ENCODE measurements around the gene ADCY10.

ADCY10 gene

DNA sequence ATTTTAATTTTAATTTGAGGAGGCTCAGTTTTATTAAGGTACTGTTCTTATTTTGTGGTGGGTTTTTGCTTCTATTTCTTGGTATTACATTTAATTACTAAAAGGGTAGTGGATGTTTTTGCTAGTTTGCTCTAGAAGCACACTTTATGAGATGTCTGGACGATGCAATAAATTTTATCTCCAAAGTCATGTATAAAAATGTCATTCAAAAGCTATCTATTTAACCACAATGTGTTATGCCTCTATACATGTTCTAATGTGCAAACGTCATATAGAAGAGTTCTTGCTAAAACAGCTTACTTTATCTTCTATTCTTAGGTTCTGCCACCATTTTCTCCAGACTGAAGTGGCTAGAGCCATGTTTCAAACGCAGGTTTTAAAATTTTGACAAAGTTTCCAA, 35.9 kb upstream of the ADCY10 start:
- Histone ChIP-seq H3K18ac (ENCODE audit: low read length) (no peak overlapping the region), H4K12ac (ENCODE audit: low read depth, low read length) (no peak overlapping the region), H3K27me3 (ENCODE audit: insufficient read depth, low read length) (no peaks in the 10 kb centered on the region), H2AFZ (ENCODE audit: insufficient read depth, low read length, poor library complexity) (no peak overlapping the region), H3K9me3 (ENCODE audit: insufficient read depth, low read depth, low read length) (no peaks in the 10 kb centered on the region), H3K14ac (ENCODE audit: low read length) (no peak overlapping the region), H3K4me1 (ENCODE audit: control insufficient read depth in 1 of 2, insufficient read depth in 2 of 2, low read length in 2 of 2) (no peaks in the 10 kb centered on the region), H3K9ac (ENCODE audit: low read length) (no peak overlapping the region), H4K8ac (ENCODE audit: low read depth, low read length) (no peak overlapping the region), H2BK120ac (ENCODE audit: insufficient read depth, low read length, poor library complexity) (no peak overlapping the region), H2BK12ac (ENCODE audit: low read length) (no peak overlapping the region), H3K4ac (ENCODE audit: low read depth, low read length) (no peak overlapping the region), H3K79me1 (ENCODE audit: low read length) (no peaks in the 10 kb centered on the region), H2AK5ac (ENCODE audit: low read length) (no peak overlapping the region), H3K79me2 (ENCODE audit: control insufficient read depth, insufficient read depth, low read length, poor library complexity) (peaks cover 1% of the 10 kb centered on the region), H3K4me3 (ENCODE audit: low read depth, low read length) (no peak overlapping the region), H3K23ac (ENCODE audit: low read length) (no peak overlapping the region), H3K27ac (ENCODE audit: low read depth, low read length) (no peak overlapping the region), H2BK5ac (ENCODE audit: low read depth, low read length, poor library complexity) (no peak overlapping the region), H3K4me2 (ENCODE audit: low read length) (no peak overlapping the region), H3K36me3 (ENCODE audit: control insufficient read depth in 1 of 2, insufficient read depth in 2 of 2, low read length in 2 of 2) (peaks cover 11 to 14% of the 10 kb centered on the region in 2 experiments), H4K91ac (ENCODE audit: low read depth, low read length) (no peak overlapping the region)
- DNase-seq, result no peak
- no CpG with 5 or more reads among the region's 3 CpGs for WGBS (ENCODE audit: extremely low coverage, insufficient coverage, insufficient read length)

- Histone ChIP-seq H3K9ac (ENCODE audit: low read length) (no peak overlapping the region), H3K79me1 (ENCODE audit: low read length) (no peaks in the 10 kb centered on the region), H3K4me2 (ENCODE audit: low read length) (no peak overlapping the region), H3K4me1 (ENCODE audit: control insufficient read depth in 1 of 2, insufficient read depth in 2 of 2, low read length in 2 of 2) (no peaks in the 10 kb centered on the region), H4K12ac (ENCODE audit: low read depth, low read length) (no peak overlapping the region), H3K9me3 (ENCODE audit: insufficient read depth, low read depth, low read length) (no peaks in the 10 kb centered on the region), H2BK5ac (ENCODE audit: low read depth, low read length, poor library complexity) (no peak overlapping the region), H3K36me3 (ENCODE audit: control insufficient read depth in 1 of 2, insufficient read depth in 2 of 2, low read length in 2 of 2) (peaks cover 3 to 7% of the 10 kb centered on the region in 2 experiments), H3K27me3 (ENCODE audit: insufficient read depth, low read length) (no peaks in the 10 kb centered on the region), H3K18ac (ENCODE audit: low read length) (no peak overlapping the region), H3K27ac (ENCODE audit: low read depth, low read length) (no peak overlapping the region), H2BK120ac (ENCODE audit: insufficient read depth, low read length, poor library complexity) (no peak overlapping the region), H2AK5ac (ENCODE audit: low read length) (no peak overlapping the region), H4K8ac (ENCODE audit: low read depth, low read length) (no peak overlapping the region), H3K4me3 (ENCODE audit: low read depth, low read length) (no peak overlapping the region), H4K91ac (ENCODE audit: low read depth, low read length) (no peak overlapping the region), H2AFZ (ENCODE audit: insufficient read depth, low read length, poor library complexity) (no peak overlapping the region), H3K23ac (ENCODE audit: low read length) (no peak overlapping the region), H3K79me2 (ENCODE audit: control insufficient read depth, insufficient read depth, low read length, poor library complexity) (peaks cover 1% of the 10 kb centered on the region), H3K4ac (ENCODE audit: low read depth, low read length) (no peak overlapping the region), H3K14ac (ENCODE audit: low read length) (no peak overlapping the region), H2BK12ac (ENCODE audit: low read length) (no peak overlapping the region)
- no CpG with 5 or more reads among the region's 2 CpGs for WGBS (ENCODE audit: extremely low coverage, insufficient coverage, insufficient read length)
- DNase-seq, result no peak
These were observed 33.8 kb upstream of the ADCY10 start for GRCh38 chr1:167947733-167948132.

DNA sequence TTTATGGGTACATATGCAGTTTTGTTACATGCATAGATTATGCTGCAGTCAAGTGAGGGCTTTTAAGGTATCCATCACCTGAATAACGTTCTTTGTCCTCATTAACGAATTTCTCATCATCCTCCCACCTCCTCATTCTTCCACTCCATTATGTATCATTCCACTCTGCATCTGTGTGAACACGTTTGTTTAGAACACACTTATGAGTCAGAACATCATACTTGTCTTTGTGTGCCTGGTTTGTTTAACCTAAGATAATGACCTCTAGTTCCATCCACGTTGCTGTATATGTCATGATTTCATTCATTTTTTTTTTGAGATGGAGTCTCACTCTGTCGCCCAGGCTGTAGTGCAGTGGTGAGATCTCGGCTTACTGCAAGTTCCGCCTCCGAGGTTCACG, 29.6 kb upstream of the ADCY10 start:
- WGBS (ENCODE audit: extremely low coverage, insufficient coverage, insufficient read length), result 100% methylated on average over 2 of the region's 9 CpGs
- Histone ChIP-seq H4K12ac (ENCODE audit: low read depth, low read length) (no peak overlapping the region), H3K79me1 (ENCODE audit: low read length) (no peaks in the 10 kb centered on the region), H3K4ac (ENCODE audit: low read depth, low read length) (peak overlapping the region; percentile 84), H3K79me2 (ENCODE audit: control insufficient read depth, insufficient read depth, low read length, poor library complexity) (peaks cover 9% of the 10 kb centered on the region), H2BK12ac (ENCODE audit: low read length) (no peak overlapping the region), H2AK5ac (ENCODE audit: low read length) (no peak overlapping the region), H2BK120ac (ENCODE audit: insufficient read depth, low read length, poor library complexity) (no peak overlapping the region), H2BK5ac (ENCODE audit: low read depth, low read length, poor library complexity) (no peak overlapping the region), H4K91ac (ENCODE audit: low read depth, low read length) (no peak overlapping the region), H3K23ac (ENCODE audit: low read length) (no peak overlapping the region), H3K9me3 (ENCODE audit: insufficient read depth, low read depth, low read length) (no peaks in the 10 kb centered on the region), H3K18ac (ENCODE audit: low read length) (no peak overlapping the region), H3K27me3 (ENCODE audit: insufficient read depth, low read length) (no peaks in the 10 kb centered on the region), H4K8ac (ENCODE audit: low read depth, low read length) (no peak overlapping the region), H3K4me1 (ENCODE audit: control insufficient read depth in 1 of 2, insufficient read depth in 2 of 2, low read length in 2 of 2) (no peaks in the 10 kb centered on the region), H3K4me2 (ENCODE audit: low read length) (no peak overlapping the region), H3K27ac (ENCODE audit: low read depth, low read length) (no peak overlapping the region), H3K36me3 (ENCODE audit: control insufficient read depth in 1 of 2, insufficient read depth in 2 of 2, low read length in 2 of 2) (peaks cover 3 to 5% of the 10 kb centered on the region in 2 experiments), H3K9ac (ENCODE audit: low read length) (no peak overlapping the region), H3K4me3 (ENCODE audit: low read depth, low read length) (no peak overlapping the region), H2AFZ (ENCODE audit: insufficient read depth, low read length, poor library complexity) (no peak overlapping the region), H3K14ac (ENCODE audit: low read length) (no peak overlapping the region)
- DNase-seq, result no peak

- no CpG with 5 or more reads among the region's 2 CpGs for WGBS (ENCODE audit: extremely low coverage, insufficient coverage, insufficient read length)
- Histone ChIP-seq H4K8ac (ENCODE audit: low read depth, low read length) (no peak overlapping the region), H2AK5ac (ENCODE audit: low read length) (no peak overlapping the region), H3K14ac (ENCODE audit: low read length) (no peak overlapping the region), H2AFZ (ENCODE audit: insufficient read depth, low read length, poor library complexity) (no peak overlapping the region), H3K4me3 (ENCODE audit: low read depth, low read length) (no peak overlapping the region), H4K12ac (ENCODE audit: low read depth, low read length) (no peak overlapping the region), H2BK120ac (ENCODE audit: insufficient read depth, low read length, poor library complexity) (no peak overlapping the region), H3K4me1 (ENCODE audit: control insufficient read depth in 1 of 2, insufficient read depth in 2 of 2, low read length in 2 of 2) (peaks cover 0 to 1% of the 10 kb centered on the region in 2 experiments), H3K27me3 (ENCODE audit: insufficient read depth, low read length) (no peaks in the 10 kb centered on the region), H2BK5ac (ENCODE audit: low read depth, low read length, poor library complexity) (no peak overlapping the region), H3K4me2 (ENCODE audit: low read length) (no peak overlapping the region), H3K79me1 (ENCODE audit: low read length) (peaks cover 16% of the 10 kb centered on the region), H3K36me3 (ENCODE audit: control insufficient read depth in 1 of 2, insufficient read depth in 2 of 2, low read length in 2 of 2) (peaks cover 3 to 5% of the 10 kb centered on the region in 2 experiments), H2BK12ac (ENCODE audit: low read length) (no peak overlapping the region), H3K18ac (ENCODE audit: low read length) (no peak overlapping the region), H3K27ac (ENCODE audit: low read depth, low read length) (no peak overlapping the region), H3K4ac (ENCODE audit: low read depth, low read length) (peak overlapping the region; percentile 97), H3K23ac (ENCODE audit: low read length) (no peak overlapping the region), H3K79me2 (ENCODE audit: control insufficient read depth, insufficient read depth, low read length, poor library complexity) (peaks cover 17% of the 10 kb centered on the region), H3K9me3 (ENCODE audit: insufficient read depth, low read depth, low read length) (no peaks in the 10 kb centered on the region), H3K9ac (ENCODE audit: low read length) (no peak overlapping the region), H4K91ac (ENCODE audit: low read depth, low read length) (no peak overlapping the region)
- no peak for DNase-seq
These were observed 26.3 kb upstream of the ADCY10 start for GRCh38 chr1:167940264-167940663.

Data from trophoblast cell (in vitro differentiated cells and primary cell).